Measurements from ENCODE around the gene IL1R2. TPM values are rescaled to one million over a fixed set of nuclear protein-coding genes. Genes with fewer than 3 reads are reported as not detected.
A peak's percentile ranks its signal among the peaks of the same experiment; 100 is the strongest.

The IL1R2 gene, protein sequence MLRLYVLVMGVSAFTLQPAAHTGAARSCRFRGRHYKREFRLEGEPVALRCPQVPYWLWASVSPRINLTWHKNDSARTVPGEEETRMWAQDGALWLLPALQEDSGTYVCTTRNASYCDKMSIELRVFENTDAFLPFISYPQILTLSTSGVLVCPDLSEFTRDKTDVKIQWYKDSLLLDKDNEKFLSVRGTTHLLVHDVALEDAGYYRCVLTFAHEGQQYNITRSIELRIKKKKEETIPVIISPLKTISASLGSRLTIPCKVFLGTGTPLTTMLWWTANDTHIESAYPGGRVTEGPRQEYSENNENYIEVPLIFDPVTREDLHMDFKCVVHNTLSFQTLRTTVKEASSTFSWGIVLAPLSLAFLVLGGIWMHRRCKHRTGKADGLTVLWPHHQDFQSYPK
- total RNA-seq, result 10 to 100 TPM; 10.3 to 10.5 TPM

DNA sequence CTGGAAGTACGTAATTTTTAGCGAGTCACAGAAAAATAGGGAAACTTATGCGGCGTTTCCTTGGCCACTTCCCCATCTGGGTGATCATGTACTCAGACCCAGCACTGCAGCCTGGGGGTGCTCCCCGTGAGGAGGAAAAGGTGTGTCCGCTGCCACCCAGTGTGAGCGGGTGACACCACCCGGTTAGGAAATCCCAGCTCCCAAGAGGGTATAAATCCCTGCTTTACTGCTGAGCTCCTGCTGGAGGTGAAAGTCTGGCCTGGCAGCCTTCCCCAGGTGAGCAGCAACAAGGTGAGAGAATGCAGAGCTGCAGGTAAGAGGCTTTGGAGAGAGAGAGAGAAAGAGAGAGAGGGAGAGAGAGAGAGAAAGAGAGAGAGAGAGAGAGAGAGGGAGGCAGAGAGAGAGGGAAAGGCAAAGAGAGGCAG lies at the start of gene IL1R2:
Gene IL1R2 (plus strand): TSS at position 240 of the 425 bp plus-strand sequence. CDS start 16,616 bp downstream, outside the sequence.
- Mint-ChIP-seq H3K36me3 (ENCODE audit: low read depth) (no peaks in the 10 kb centered on the region), H3K27ac (no peak within 1 kb of the TSS), H3K4me1 (ENCODE audit: low read depth) (peaks cover 20% of the 10 kb centered on the region), H3K4me3 (no peak within 1 kb of the TSS), H3K9me3 (no peaks in the 10 kb centered on the region), H3K27me3 (ENCODE audit: low read depth) (peaks cover 14% of the 10 kb centered on the region)
- CTCF ChIA-PET, result no interaction called here
- intact Hi-C loops (cut with micrococcal nuclease), result no loop called here
- DNase-seq, result peak; percentile 43

DNA sequence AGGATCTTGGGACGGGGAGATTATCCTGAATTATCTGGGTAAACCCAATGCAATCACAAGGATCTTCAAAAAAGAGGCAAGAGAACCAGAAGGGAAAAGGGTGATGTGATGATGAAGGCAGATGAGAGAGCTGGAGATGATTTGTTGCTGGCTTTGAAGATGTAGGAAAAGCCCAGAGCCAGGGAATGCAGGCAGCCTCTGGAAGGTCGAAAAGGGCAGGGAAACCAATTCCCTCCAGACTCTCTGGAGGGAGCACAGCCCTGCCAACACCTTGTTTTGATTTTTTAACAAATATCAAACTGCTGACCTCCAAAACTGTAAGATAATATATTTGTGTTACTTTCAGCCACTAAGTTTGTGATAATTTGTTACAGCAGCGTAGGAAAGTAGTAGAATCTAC lies 48.9 kb upstream of the IL1R2 start:
- H3K36me3 Mint-ChIP-seq (ENCODE audit: low read depth), result no peaks in the 10 kb centered on the region
- H3K27me3 Mint-ChIP-seq (ENCODE audit: low read depth), result peaks cover 8% of the 10 kb centered on the region
- intact Hi-C loops (cut with micrococcal nuclease), result no loop called here
- no peaks in the 10 kb centered on the region for H3K4me1 Mint-ChIP-seq (ENCODE audit: low read depth)
- H3K27ac Mint-ChIP-seq, result no peak overlapping the region
- CTCF ChIA-PET, result interaction anchor here (1.0 kb wide), 1 partner anchor 40 kb away, joined by 4 read pairs; no protein-coding TSS in a partner anchor
- peaks cover 7% of the 10 kb centered on the region for H3K9me3 Mint-ChIP-seq
- DNase-seq, result no peak
- H3K4me3 Mint-ChIP-seq, result no peak overlapping the region

DNA sequence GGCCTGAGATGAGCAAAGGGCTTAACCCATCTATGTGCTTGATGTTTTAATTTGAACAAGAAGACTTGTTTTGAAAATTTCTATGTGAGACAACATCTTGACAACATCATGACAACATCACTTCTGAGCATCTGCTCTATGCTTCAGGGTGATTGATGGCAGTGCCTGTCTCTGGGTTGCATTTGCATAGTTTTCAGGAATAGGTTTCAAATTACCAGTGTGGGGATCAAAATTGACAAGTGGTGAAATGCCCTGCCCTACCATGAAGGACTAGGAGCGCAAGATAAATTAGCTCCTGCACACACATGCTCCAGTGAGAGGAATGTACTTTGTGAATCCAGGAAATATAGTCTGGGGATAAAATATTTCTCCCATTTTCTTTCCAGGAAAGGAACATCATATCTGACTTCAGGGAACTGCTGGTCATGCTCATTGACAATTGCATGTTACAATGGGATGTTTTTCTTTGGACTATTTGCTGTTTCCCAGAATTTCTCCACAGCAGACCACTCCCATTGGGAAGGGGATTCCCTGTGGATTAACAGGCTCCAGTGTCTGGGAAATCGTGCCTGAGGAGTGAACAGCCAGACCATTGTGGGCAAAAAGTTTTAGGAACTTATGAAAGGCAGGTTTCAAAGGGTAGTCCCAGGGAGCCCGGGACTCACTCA lies 45.3 kb upstream of the IL1R2 start:
- H3K4me3 Mint-ChIP-seq, result no peak overlapping the region

GRCh38 chr2:101947374-101947773 lies 44.4 kb upstream of the IL1R2 start:
- Mint-ChIP-seq H3K4me3 (no peak overlapping the region), H3K27me3 (ENCODE audit: low read depth) (peaks cover 2% of the 10 kb centered on the region), H3K36me3 (ENCODE audit: low read depth) (no peaks in the 10 kb centered on the region), H3K27ac (no peak overlapping the region), H3K9me3 (peaks cover 3% of the 10 kb centered on the region), H3K4me1 (ENCODE audit: low read depth) (peaks cover 5% of the 10 kb centered on the region)
- intact Hi-C loops (cut with micrococcal nuclease), result no loop called here
- DNase-seq, result no peak
- CTCF ChIA-PET, result no interaction called here

More for the DNA sequence above, 45.3 kb upstream of the IL1R2 start:
- intact Hi-C loops (cut with micrococcal nuclease), result no loop called here
- Mint-ChIP-seq H3K36me3 (ENCODE audit: low read depth) (no peaks in the 10 kb centered on the region), H3K4me1 (ENCODE audit: low read depth) (peaks cover 2% of the 10 kb centered on the region), H3K9me3 (peaks cover 3% of the 10 kb centered on the region), H3K27me3 (ENCODE audit: low read depth) (peaks cover 2% of the 10 kb centered on the region), H3K27ac (no peak overlapping the region)
- CTCF ChIA-PET, result no interaction called here
- DNase-seq, result no peak

DNA sequence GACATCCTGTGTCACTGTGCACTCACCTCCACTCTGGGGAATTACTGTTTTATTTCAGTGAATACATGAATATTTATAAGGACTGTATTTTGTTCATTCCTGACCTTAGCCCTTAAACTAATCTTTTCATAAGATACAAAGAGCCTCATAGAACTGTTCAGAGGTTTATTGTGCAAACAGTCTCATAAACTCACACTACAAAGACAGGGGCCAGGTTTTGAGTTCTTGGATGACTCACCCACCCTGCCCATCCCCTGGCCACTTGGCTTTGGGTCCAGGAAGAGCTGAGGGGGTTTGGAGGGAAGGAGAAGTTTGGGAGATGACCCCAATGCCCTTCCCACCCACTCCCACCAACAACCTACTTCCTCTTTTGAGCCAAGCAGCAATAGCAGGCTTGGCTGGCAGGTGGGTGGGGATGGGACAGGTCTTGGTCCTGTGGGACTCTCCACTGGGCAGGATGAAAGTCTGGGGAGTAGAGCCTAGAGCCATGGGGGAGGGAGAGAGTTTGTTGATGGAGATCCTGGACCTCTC lies 43.1 kb upstream of the IL1R2 start:
- intact Hi-C loops (cut with micrococcal nuclease), result no loop called here
- no peak overlapping the region for H3K4me3 Mint-ChIP-seq

DNA sequence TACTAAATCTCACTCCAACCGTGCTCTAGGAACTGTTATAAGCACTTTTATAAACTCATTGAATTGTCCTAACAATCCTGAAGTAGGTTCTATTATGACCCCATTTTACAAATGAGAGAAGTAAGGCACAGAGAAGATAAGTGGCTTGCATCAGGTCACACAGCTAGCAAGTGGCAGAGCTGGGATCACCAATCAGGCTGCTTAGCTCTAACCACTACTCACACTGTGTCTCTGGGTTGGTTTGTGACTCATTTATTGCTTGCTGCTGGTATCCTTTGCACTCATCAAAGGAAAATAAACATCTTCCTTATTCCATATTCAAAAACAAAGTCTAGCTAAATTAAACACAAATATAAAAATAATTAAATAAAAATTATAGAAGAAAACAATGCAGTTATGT lies 42.5 kb upstream of the IL1R2 start:
- peak; percentile 29 for DNase-seq
- CTCF ChIA-PET, result no interaction called here
- H3K9me3 Mint-ChIP-seq, result peaks cover 3% of the 10 kb centered on the region
- peaks cover 1% of the 10 kb centered on the region for H3K36me3 Mint-ChIP-seq (ENCODE audit: low read depth)
- no peak overlapping the region for H3K4me3 Mint-ChIP-seq
- H3K4me1 Mint-ChIP-seq (ENCODE audit: low read depth), result peaks cover 8% of the 10 kb centered on the region
- H3K27me3 Mint-ChIP-seq (ENCODE audit: low read depth), result peaks cover 2% of the 10 kb centered on the region
- intact Hi-C loops (cut with micrococcal nuclease), result no loop called here
- no peak overlapping the region for H3K27ac Mint-ChIP-seq

More for the DNA sequence above, 43.1 kb upstream of the IL1R2 start:
- CTCF ChIA-PET, result no interaction called here
- Mint-ChIP-seq H3K4me1 (ENCODE audit: low read depth) (peaks cover 8% of the 10 kb centered on the region), H3K9me3 (peaks cover 3% of the 10 kb centered on the region), H3K27me3 (ENCODE audit: low read depth) (peaks cover 2% of the 10 kb centered on the region), H3K27ac (no peak overlapping the region), H3K36me3 (ENCODE audit: low read depth) (peaks cover 1% of the 10 kb centered on the region)
- DNase-seq, result no peak

DNA sequence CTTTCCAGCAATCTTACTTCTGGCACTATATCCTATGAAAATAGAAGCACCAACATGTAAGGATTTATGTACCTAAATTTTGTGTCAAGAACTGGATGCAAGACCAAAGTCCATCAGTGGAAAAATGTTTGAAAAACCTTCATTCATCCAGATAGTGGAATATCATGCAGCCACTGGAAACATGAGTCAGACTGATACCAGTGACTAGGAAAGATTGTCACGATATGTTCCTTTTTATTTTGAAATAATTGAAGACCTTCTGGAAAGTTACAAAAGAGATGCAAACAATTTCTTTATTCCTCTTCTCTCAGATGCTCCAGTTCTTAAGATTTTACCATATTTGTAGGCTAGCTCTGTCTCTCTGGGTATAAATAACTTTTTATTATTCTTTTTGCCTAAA lies 40.5 kb upstream of the IL1R2 start:
- H3K27me3 Mint-ChIP-seq (ENCODE audit: low read depth), result peaks cover 2% of the 10 kb centered on the region
- no peak overlapping the region for H3K27ac Mint-ChIP-seq
- DNase-seq, result no peak
- CTCF ChIA-PET, result no interaction called here
- intact Hi-C loops (cut with micrococcal nuclease), result no loop called here
- peaks cover 3% of the 10 kb centered on the region for H3K9me3 Mint-ChIP-seq
- peaks cover 8% of the 10 kb centered on the region for H3K4me1 Mint-ChIP-seq (ENCODE audit: low read depth)
- H3K36me3 Mint-ChIP-seq (ENCODE audit: low read depth), result peaks cover 1% of the 10 kb centered on the region
- no peak overlapping the region for H3K4me3 Mint-ChIP-seq

DNA sequence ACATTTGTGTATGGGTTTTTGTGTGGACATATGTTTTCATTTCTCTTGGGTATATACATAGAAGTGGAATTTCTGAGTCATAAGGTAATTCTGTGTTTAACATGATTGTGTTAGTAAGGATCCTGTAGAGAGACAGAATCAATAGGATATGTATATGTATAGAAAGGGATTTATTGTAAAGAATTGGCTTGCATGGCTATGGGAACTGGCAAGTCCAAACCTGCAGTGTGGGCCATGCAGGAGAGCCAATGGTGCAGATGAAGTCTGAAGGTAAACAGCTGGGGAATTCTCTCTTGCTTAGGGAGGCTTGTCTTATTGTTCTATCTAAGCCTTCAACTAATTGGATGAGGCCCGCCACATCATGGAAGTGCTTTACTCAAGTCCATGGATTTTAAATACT lies 39.2 kb upstream of the IL1R2 start:
- Mint-ChIP-seq H3K36me3 (ENCODE audit: low read depth) (peaks cover 1% of the 10 kb centered on the region), H3K27me3 (ENCODE audit: low read depth) (peaks cover 2% of the 10 kb centered on the region), H3K4me1 (ENCODE audit: low read depth) (peaks cover 8% of the 10 kb centered on the region), H3K9me3 (peaks cover 3% of the 10 kb centered on the region), H3K27ac (no peak overlapping the region), H3K4me3 (no peak overlapping the region)
- intact Hi-C loops (cut with micrococcal nuclease), result no loop called here
- DNase-seq, result no peak
- CTCF ChIA-PET, result no interaction called here

GRCh38 chr2:101956465-101957438 lies 35.0 kb upstream of the IL1R2 start:
- no peak for DNase-seq
- Mint-ChIP-seq H3K27ac (no peak overlapping the region), H3K9me3 (peaks cover 2% of the 10 kb centered on the region), H3K27me3 (ENCODE audit: low read depth) (no peaks in the 10 kb centered on the region), H3K36me3 (ENCODE audit: low read depth) (peaks cover 3% of the 10 kb centered on the region), H3K4me3 (no peak overlapping the region), H3K4me1 (ENCODE audit: low read depth) (peaks cover 9% of the 10 kb centered on the region)
- intact Hi-C loops (cut with micrococcal nuclease), result no loop called here
- CTCF ChIA-PET, result no interaction called here

GRCh38 chr2:101958061-101958460 lies 33.7 kb upstream of the IL1R2 start:
- intact Hi-C loops (cut with micrococcal nuclease), result loop anchor here (1.0 kb wide), 1 partner anchor 16 kb away; no protein-coding TSS in a partner anchor
- CTCF ChIA-PET, result interaction anchor here (1.0 kb wide), 1 partner anchor 48 kb away, joined by 3 read pairs; no protein-coding TSS in a partner anchor
- peaks cover 2% of the 10 kb centered on the region for H3K36me3 Mint-ChIP-seq (ENCODE audit: low read depth)
- no peak overlapping the region for H3K4me3 Mint-ChIP-seq
- no peak for DNase-seq
- peaks cover 3% of the 10 kb centered on the region for H3K4me1 Mint-ChIP-seq (ENCODE audit: low read depth)
- no peak overlapping the region for H3K27ac Mint-ChIP-seq
- H3K27me3 Mint-ChIP-seq (ENCODE audit: low read depth), result no peaks in the 10 kb centered on the region
- H3K9me3 Mint-ChIP-seq, result peaks cover 2% of the 10 kb centered on the region

DNA sequence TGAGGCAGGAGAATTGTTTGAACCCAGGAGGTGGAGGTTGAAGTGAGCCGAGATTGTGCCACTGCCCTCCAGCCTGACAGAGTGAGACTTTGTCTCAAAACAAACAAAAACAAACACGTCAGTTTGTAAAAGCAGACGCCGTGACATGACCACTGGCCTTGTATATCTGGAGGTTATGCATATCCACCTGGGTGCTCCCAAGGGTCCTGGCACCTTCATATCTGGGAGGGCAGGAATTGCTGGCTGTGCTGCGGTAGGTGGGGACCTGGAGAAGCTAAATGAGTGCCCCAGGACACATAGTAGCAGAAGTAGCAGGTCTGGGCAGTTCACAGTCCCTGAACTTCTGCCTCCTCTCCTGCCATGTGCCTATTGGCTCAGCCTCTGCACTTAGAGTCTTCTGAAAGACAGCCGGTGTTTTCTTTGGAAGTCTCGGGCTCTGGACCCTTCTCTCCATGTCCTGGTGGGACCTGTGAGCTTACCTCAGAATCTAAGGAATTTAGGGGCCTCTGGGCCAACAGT lies 30.9 kb upstream of the IL1R2 start:
- peaks cover 2% of the 10 kb centered on the region for H3K9me3 Mint-ChIP-seq
- intact Hi-C loops (cut with micrococcal nuclease), result no loop called here
- CTCF ChIA-PET, result interaction anchor here (0.5 kb wide), 1 partner anchor 547 kb away, joined by 3 read pairs; no protein-coding TSS in a partner anchor

More for the DNA sequence above, 30.9 kb upstream of the IL1R2 start:
- Mint-ChIP-seq H3K27me3 (ENCODE audit: low read depth) (no peaks in the 10 kb centered on the region), H3K36me3 (ENCODE audit: low read depth) (peaks cover 2% of the 10 kb centered on the region), H3K4me3 (no peak overlapping the region), H3K4me1 (ENCODE audit: low read depth) (peaks cover 3% of the 10 kb centered on the region), H3K27ac (no peak overlapping the region)
- DNase-seq, result no peak
